MCF 10A (cell line): ENCODE results near the gene PFDN5. TPM values are rescaled to one million over a fixed set of nuclear protein-coding genes. Genes with fewer than 3 reads are reported as not detected.

Experiments
- BruUV-seq: library from RNA; stranded (reverse); fragments of 400-500 nt; replicated peaks from 2 replicates; lab custom pipeline; 2021; lab: Mats Ljungman, UMichigan
- CTCF ChIA-PET: fragments of 300-600 bp; sonication (Branson Sonifier 250); formaldehyde crosslinking; extraction: SDS; loops from one replicate; lab custom pipeline; 2021; ENCODE audit warnings: antibody characterized with exemption, inconsistent platforms; lab: Yijun Ruan, JAX
- POLR2A ChIA-PET: fragments of 300-600, 350-650 bp; sonication (Branson Sonifier 250); formaldehyde crosslinking; extraction: SDS; loops from one replicate; lab custom pipeline; 2020; ENCODE audit warnings: antibody characterized with exemption, inconsistent platforms; lab: Yijun Ruan, JAX
- DNase-seq: peaks from one replicate; pipeline ENCODE4 v3.0.0-alpha.2; 2018; ENCODE audit not compliant: unreplicated experiment
- H3K27ac Mint-ChIP-seq: one replicate; pipeline ENCODE4 v1.8.0; 2022; ENCODE audit warnings: mild to moderate bottlenecking, low read depth, mixed read lengths; ENCODE audit not compliant: unreplicated experiment
- H3K27me3 Mint-ChIP-seq: one replicate; pipeline ENCODE4 v1.8.0; 2022; ENCODE audit warnings: mixed read lengths; ENCODE audit not compliant: insufficient read depth, unreplicated experiment
- H3K36me3 Mint-ChIP-seq: one replicate; pipeline ENCODE4 v1.8.0; 2022; ENCODE audit warnings: mild to moderate bottlenecking, moderate library complexity, mixed read lengths; ENCODE audit not compliant: insufficient read depth, unreplicated experiment
- H3K4me1 Mint-ChIP-seq: one replicate; pipeline ENCODE4 v1.8.0; 2022; ENCODE audit warnings: mixed read lengths; ENCODE audit not compliant: insufficient read depth, unreplicated experiment
- H3K4me3 Mint-ChIP-seq: one replicate; pipeline ENCODE4 v1.8.0; 2022; ENCODE audit warnings: mild to moderate bottlenecking, moderate library complexity, mixed read lengths; ENCODE audit not compliant: unreplicated experiment
- H3K9me3 Mint-ChIP-seq: one replicate; pipeline ENCODE4 v1.8.0; 2022; ENCODE audit warnings: mixed read lengths; ENCODE audit not compliant: unreplicated experiment
- CTCF ChIP-seq: fragments of 200-600 bp; IDR thresholded peaks from one replicate; pipeline ENCODE4 v1.8.0; 2022; ENCODE audit warnings: antibody characterized with exemption, mild to moderate bottlenecking; ENCODE audit not compliant: unreplicated experiment
- intact Hi-C: fragments of 100-400 bp; cut with micrococcal nuclease; formaldehyde crosslinking; loops from 2 replicates; pipeline ENCODE4 v1.14.1; 2022
- total RNA-seq: library from RNA; stranded (reverse); gene quantifications from 2 replicates; pipeline ENCODE4 v1.2.3, GENCODE V29; 2022

The PFDN5 gene
- total RNA-seq, 1 experiment from 2014 or later, result 205 TPM

- no TSS peak for BruUV-seq
- Mint-ChIP-seq H3K27me3 (peaks cover 18% of the 10 kb centered on the region), H3K4me3 (peak overlapping the region; percentile 75), H3K36me3 (no peaks in the 10 kb centered on the region), H3K4me1 (peaks cover 7% of the 10 kb centered on the region), H3K27ac (no peak overlapping the region), H3K9me3 (no peaks in the 10 kb centered on the region)
- ChIA-PET POLR2A (interaction anchor here (0.8 to 6.4 kb wide), 11 partner anchors 12 to 84 kb away, joined by 3 to 49 read pairs (median 6); partner anchors contain the start of genes AAAS, MYG1 and SP1), CTCF (interaction anchor here (0.5 to 8.4 kb wide), 27 partner anchors 9 to 1201 kb away, joined by 3 to 92 read pairs (median 4); partner anchors contain the start of genes AAAS, CSAD, NPFF and ZNF740)
- no peak for TF ChIP-seq CTCF
- DNase-seq, result no peak
- intact Hi-C loops, result no loop called here
These were observed 49.1 kb downstream of the PFDN5 start for GRCh38 chr12:53344487-53344823.

DNA sequence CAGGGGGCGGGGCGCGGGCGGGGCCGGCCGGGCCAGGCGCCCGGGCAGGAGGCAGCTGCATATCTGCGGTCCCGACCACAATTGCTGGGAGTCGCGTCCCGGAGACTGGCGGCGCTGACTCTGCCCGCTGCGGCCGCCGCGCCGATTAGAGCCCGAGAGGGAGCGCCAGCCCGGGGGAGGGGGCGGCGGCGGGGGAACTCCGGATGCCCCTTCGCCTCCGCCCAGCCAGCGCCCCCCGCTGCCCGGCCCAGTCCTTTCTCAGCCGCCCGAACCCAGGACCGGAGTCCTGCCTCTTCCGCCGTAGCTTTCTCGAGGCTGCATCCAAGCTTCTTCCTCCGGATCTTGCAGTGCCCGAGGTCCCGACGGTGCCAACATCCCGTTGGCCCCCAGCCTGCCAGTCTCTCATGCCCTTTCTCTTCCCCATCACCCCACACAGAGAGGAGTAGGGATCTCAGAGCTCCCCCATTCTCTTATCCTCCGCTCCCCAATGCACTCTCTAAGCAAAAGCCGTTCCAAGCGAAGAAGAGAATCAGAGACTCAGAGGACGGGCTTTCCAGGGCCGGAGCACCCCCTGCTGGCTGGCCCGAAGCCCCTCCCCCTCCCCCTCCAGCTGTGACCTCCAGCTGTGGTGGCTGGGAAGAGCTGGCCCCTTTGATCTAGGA lies 49.6 kb downstream of the PFDN5 start:
- Mint-ChIP-seq H3K27me3 (peaks cover 13% of the 10 kb centered on the region), H3K27ac (no peak overlapping the region), H3K36me3 (no peaks in the 10 kb centered on the region), H3K4me1 (peaks cover 7% of the 10 kb centered on the region), H3K9me3 (no peaks in the 10 kb centered on the region), H3K4me3 (peak overlapping the region; percentile 75)
- no TSS peak for BruUV-seq
- ChIA-PET POLR2A (interaction anchor here (0.7 to 6.4 kb wide), 17 partner anchors 10 to 278 kb away, joined by 3 to 49 read pairs (median 4); partner anchors contain the start of genes AAAS, MYG1 and SP1), CTCF (interaction anchor here (0.5 to 8.4 kb wide), 35 partner anchors 8 to 503 kb away, joined by 3 to 92 read pairs (median 4); partner anchors contain the start of genes AAAS, CSAD and ZNF740)
- TF ChIP-seq CTCF, result peak; percentile 62
- peak; percentile 72 for DNase-seq
- intact Hi-C loops, result loop anchor here (1.0 kb wide), 1 partner anchor 21 kb away; no protein-coding TSS in a partner anchor

GRCh38 chr12:53345486-53346188 lies 50.3 kb downstream of the PFDN5 start:
- BruUV-seq, result no TSS peak
- CTCF ChIA-PET, result interaction anchor here (0.6 to 8.4 kb wide), 27 partner anchors 8 to 502 kb away, joined by 3 to 92 read pairs (median 4); partner anchors contain the start of genes AAAS, CSAD and ZNF740
- DNase-seq, result no peak
- peak overlapping the region; percentile 75 for H3K4me3 Mint-ChIP-seq
- H3K4me1 Mint-ChIP-seq, result peaks cover 7% of the 10 kb centered on the region
- no peaks in the 10 kb centered on the region for H3K9me3 Mint-ChIP-seq
- H3K27me3 Mint-ChIP-seq, result peaks cover 6% of the 10 kb centered on the region
- POLR2A ChIA-PET, result interaction anchor here (0.7 to 6.4 kb wide), 14 partner anchors 10 to 278 kb away, joined by 3 to 49 read pairs (median 4); partner anchors contain the start of genes AAAS and SP1
- TF ChIP-seq CTCF, result no peak
- intact Hi-C loops, result loop anchor here (1.0 kb wide), 1 partner anchor 21 kb away; no protein-coding TSS in a partner anchor
- H3K36me3 Mint-ChIP-seq, result no peaks in the 10 kb centered on the region
- no peak overlapping the region for H3K27ac Mint-ChIP-seq
